HL-60/S4 treated with retinoic acid at 250 ng/mL for 4 days and 3 days (cell line): ENCODE results near the gene GPR25.

Experiments used
- in situ Hi-C: fragments of 300-500 bp; cut with MboI; formaldehyde crosslinking; loops from 2 replicates; pipeline ENCODE4 v1.7.0; 2022; ENCODE audit warnings: low sequenced_read_pairs

The GPR25 gene

GRCh38 chr1:200894712-200895442, 22.1 kb downstream of the GPR25 start, which contains the start of gene INAVA:
Gene INAVA, plus strand, starts transcription at chr1:200894900. Its CDS starts 3,501 bp downstream, at chr1:200898401.
- in situ Hi-C loops: no loop called here

GRCh38 chr1:200895443-200895789, 22.6 kb downstream of the GPR25 start:
- in situ Hi-C loops: no loop called here

GRCh38 chr1:200895801-200896530, 23.2 kb downstream of the GPR25 start:
- in situ Hi-C loops: no loop called here

- in situ Hi-C loops: no loop called here
These were observed 23.9 kb downstream of the GPR25 start for GRCh38 chr1:200896531-200897196.

DNA sequence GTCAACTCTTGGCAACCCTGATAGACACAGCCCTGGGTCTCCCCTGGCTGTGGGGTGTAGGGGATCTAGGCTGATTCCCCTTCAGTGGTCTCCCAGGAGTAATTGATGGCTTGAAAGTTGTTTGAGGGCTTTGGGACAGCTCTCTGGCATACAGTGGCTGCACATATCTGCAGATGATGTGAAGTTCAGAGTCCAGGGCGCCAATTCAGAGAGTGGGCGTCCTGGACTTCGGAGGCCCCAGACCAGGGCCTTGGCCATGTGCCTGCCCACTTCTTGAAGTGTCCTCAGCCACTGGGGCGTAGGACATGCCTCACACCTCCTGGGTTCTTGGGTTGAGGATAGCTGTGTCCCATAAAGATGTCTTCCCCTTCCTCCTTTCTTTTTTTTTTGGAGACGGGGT, 24.5 kb downstream of the GPR25 start:
- in situ Hi-C loops: no loop called here

- in situ Hi-C loops: no loop called here
These were observed 26.2 kb downstream of the GPR25 start for GRCh38 chr1:200899015-200899386.

- in situ Hi-C loops: no loop called here
These were observed 26.7 kb downstream of the GPR25 start for GRCh38 chr1:200899451-200899915.

DNA sequence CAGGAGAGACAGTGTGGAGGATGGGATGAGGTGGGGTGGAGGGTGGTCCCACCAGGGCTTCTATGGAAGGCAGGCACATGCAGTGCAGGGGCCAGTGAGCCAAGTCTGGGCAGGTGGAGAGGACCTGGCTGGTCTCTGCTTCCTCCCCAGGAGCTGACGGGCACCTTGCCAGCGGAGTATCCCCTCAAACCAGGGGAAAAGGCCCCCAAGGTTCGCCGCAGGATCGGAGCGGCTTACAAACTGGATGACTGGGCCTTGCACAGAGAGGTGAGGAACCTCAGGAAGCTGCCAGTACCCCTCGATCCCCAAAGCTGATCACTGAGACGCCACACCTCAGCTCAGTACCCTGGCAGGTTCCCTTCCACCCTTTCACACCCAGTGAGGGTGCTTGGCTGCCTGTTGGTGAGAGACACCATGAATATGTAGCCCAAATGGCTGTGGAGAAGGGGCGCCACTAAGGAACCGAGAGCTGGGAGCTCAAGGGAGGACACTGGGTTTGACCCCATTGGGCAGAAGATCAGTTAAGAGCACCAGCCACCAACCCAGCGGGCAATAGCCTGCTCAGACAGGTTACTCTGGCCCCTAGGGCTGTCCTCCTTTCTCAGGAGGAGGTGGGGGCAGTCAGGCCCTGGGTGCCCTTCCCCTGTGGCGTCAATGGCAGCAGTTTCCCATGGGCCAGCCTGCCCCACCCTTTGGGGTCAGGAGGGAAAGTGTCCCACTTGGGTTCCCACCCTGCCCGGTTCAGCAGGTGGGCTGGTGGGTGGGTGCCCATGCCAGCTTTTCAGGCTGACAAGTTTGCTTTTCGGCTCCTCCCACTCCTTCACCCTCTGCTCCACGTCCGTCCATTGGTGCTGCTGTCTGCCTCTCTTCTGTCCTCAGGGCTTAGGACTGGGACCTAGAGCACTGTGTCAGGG, 27.4 kb downstream of the GPR25 start:
- in situ Hi-C loops: no loop called here

- in situ Hi-C loops: no loop called here
These were observed 28.1 kb downstream of the GPR25 start for GRCh38 chr1:200900877-200901276.

DNA sequence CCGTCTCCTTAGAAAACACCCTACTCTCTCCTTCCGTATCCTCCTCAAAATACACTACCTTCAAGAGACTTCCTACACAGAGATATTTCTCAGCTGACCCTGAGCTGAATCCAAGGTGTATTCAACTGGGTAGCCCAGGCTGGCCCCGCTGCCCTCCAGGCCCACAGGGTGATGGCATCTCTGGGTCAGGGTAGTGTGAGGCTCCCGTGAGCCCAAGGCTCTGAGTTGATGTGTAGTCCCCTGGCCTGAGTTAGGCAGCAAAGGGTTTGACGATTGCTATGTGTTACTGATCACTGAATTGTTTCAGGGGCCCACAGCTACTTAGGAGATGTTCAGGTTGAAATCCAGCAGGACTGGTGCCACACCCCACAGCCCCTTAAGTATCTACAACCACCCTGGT, 28.6 kb downstream of the GPR25 start:
- in situ Hi-C loops: no loop called here

DNA sequence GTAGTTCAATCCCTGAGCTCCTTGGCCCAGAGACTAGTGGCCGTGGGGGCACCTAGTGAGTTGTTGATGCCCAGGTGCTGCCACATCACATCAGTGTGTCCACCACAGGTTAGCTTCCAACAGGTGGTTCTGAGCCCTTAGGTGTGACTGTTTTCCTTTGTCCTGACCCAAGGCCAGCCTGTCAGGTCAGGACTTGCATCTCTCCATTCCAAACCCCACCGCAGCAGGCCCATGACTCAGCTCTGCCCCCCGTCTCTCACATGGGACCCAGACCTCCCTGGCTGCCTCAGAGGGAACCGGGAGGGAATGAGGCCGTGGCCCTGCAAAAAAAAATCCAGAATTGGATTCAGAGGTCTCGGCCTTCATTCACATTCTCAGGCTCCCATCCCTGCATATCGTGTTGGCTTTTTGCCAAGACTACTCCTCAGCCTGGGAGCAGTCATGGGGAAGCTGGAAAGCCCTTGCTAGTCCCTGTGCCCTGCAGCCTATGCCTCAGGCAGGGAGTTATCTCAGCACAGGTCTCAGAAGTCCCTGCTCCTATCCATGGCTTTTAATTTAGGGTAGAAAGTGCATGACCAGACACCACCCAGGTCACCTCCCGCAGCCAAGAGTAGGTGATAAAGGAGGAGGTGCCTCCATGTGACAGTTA, 29.1 kb downstream of the GPR25 start:
- in situ Hi-C loops: no loop called here

GRCh38 chr1:200903793-200904192, 31.0 kb downstream of the GPR25 start:
- in situ Hi-C loops: no loop called here

GRCh38 chr1:200904772-200905171, 32.0 kb downstream of the GPR25 start:
- in situ Hi-C loops: no loop called here

GRCh38 chr1:200905411-200906052, 32.8 kb downstream of the GPR25 start:
- in situ Hi-C loops: no loop called here

DNA sequence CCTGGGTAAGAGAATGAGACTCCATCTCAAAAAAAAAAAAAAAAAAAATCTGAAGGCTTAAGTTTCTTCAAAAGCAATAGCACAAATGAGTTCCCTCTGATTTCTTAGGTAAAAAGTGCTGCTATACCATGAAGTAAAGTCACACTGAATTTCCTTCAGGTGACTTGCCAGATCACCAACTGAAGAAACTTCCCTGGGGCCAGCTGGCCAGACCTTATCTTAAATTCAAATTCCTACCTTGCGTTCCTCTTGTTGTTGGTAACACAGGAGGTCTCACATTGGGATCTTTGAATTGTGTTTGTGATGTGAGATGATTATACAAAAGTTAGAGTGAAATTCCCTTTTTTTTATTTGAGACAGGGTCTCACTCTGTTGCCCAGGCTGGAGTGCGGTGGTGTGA, 33.7 kb downstream of the GPR25 start:
- in situ Hi-C loops: no loop called here

DNA sequence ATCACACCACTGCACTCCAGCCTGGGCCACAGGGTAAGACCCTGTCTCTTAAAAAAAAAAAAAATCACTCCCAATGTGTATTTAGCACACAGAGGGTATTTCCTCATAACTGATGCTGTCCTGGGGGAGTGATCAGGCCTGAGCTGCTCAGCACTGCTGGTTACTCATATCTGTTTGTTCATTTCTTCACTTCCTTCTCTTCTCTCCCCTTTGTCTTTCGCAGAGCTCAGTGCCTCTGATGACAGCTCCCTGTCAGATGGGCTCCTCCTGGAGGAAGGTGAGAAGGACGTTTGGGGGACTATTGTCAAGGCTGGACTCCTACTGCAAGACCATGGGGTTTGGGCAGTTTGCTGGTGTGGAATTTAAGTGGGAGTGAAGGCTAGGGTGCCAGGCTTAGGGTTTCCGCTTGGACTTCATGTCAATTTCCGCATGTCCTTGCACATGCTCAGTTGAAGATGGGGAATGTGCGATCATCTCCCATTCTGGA, 34.9 kb downstream of the GPR25 start:
- in situ Hi-C loops: no loop called here

GRCh38 chr1:200908191-200908868, 35.5 kb downstream of the GPR25 start:
- in situ Hi-C loops: no loop called here

- in situ Hi-C loops: no loop called here
These were observed 36.3 kb downstream of the GPR25 start for GRCh38 chr1:200909071-200909470.

DNA sequence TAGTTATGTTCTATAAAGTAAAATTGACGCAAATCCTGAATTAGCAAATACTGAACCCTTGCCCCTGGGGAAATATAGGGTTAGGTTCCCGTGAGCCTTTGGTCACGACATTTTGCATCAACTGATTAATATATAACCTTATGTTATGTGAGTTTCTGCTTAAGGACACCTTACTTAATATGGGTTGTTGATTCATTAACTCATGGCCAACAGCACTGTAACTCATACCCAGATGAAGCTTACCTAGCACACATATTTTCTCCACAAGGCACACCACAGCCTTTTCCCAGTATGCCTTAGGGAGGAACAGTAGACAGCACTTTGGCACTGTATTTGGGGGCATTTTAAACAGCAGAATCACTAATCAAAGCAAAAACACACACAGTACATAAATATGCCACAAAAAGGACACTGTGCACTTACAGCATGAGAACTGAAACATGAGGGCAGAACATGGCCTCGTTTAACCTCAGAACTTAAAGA, 37.0 kb downstream of the GPR25 start:
- in situ Hi-C loops: no loop called here
